HG03097 (cell line): ENCODE results near the gene BIRC5.

Experiments
- ATAC-seq: cut with Tn5 transposase; IDR thresholded peaks from one replicate; pipeline ENCODE4 v1.9.1; 2021; ENCODE audit not compliant: unreplicated experiment, low FRiP score

Gene BIRC5

GRCh38 chr17:78271419-78272170, 57.5 kb downstream of the BIRC5 start:
- no peak for ATAC-seq

DNA sequence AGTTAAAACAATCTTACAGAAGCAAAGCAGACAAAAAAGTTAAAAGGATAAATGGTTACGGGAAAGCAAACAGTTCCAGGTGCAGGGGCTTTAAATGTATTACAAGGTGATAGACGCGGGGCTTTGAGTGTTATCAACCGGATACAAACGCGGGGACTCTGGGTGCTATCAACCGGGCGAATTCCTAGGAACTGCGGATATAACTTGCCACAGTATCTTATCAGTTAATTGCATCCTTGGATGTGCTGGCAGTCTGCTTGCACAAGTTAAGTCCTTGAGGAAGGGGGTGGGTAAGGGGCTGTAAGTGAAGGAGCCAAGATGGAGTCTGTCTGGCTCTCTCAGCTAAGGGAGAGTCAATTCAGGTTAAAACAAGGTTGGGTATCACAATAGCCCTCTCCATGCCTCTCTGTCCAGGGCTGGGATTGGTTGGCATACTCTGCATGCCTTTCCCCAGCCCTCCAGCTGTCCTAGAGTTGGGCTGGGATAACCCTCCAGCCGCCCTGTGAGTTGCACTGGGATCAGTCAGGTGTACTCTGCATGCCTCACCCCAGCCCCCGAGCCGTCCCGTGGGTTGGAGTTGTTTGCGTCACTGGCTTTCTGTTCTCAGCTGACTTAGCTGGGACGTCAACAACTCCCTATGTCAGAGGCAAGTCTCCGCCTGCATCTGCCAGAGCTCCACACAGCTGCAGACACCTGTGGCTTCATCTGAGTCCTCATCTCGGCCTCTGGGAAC, 58.3 kb downstream of the BIRC5 start:
- ATAC-seq = no peak

DNA sequence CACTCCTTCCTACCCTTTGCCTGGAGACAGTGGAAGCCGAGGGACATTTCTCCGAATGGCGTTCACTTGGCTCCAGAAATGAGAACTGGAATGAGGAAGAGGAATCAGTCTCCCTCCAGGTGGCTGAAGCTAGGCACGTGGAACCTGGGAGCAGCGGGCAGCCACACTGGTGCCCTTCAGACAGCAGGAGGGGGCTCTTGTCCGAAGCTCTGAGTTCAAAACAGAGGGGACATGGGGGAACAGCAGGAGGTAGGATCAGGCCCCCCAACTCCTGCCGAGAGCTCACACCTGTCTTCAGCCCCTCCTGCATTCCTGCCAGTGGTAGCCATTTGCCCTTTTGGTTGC, 58.8 kb downstream of the BIRC5 start:
- no peak for ATAC-seq

DNA sequence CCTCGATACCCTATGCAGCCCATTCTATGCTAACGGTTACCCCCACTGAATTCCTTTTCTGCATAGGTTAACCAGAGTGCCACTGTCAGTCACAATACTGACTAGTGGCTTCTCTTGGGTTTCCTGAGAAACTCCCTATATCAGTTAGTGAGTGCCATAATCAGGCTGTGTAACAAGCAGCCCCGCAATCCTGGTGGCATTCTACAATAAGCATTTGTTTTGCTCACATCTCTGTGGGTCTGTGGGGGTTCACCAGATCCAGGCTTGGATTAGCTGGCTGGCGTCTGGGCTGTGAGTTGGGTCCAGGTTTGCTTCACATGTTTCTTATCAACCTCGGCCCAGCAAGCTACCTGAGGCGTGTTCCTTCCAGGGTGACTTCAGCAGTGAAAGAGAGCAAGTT, 59.8 kb downstream of the BIRC5 start:
- ATAC-seq = no peak
